HEK293 (cell line): ENCODE data around the gene BBOF1.

ENCODE experiments used
- BCL11A ChIP-seq: fragments of 450-650 bp; formaldehyde crosslinking; IDR thresholded peaks from 2 replicates; pipeline ENCODE4 v1.5.1; 2016; ENCODE audit warnings: low read depth, missing biosample characterization, missing genetic modification characterization
- GLI2 ChIP-seq: fragments of 450-650 bp; formaldehyde crosslinking; IDR thresholded peaks from 2 replicates; pipeline ENCODE4; 2017; ENCODE audit warnings: missing biosample characterization, missing genetic modification characterization, low read depth, borderline replicate concordance
- GLIS2 ChIP-seq: fragments of 450-650 bp; formaldehyde crosslinking; IDR thresholded peaks from 2 replicates; pipeline ENCODE4 v1.5.1; 2016; ENCODE audit warnings: missing biosample characterization, missing genetic modification characterization
- HOXA7 ChIP-seq: sonication (generic); formaldehyde crosslinking; IDR thresholded peaks from 2 replicates; pipeline ENCODE4 v1.8.1; 2022; ENCODE audit warnings: missing genetic modification reagents, borderline replicate concordance
- MZF1 ChIP-seq: fragments of 450-650 bp; formaldehyde crosslinking; IDR thresholded peaks from 2 replicates; pipeline ENCODE4 v1.5.1; 2017; ENCODE audit warnings: missing biosample characterization, missing genetic modification characterization, borderline replicate concordance
- OVOL3 ChIP-seq: fragments of 450-650 bp; formaldehyde crosslinking; IDR thresholded peaks from 2 replicates; pipeline ENCODE4 v1.5.1; 2016; ENCODE audit warnings: missing biosample characterization, missing genetic modification characterization
- SETDB1 ChIP-seq: IDR thresholded peaks from one replicate; pipeline ENCODE4 v1.6.1; 2017; ENCODE audit warnings: mild to moderate bottlenecking, low read length, moderate library complexity, mixed read lengths; ENCODE audit not compliant: insufficient read length
- TSHZ1 ChIP-seq: fragments of 450-650 bp; formaldehyde crosslinking; IDR thresholded peaks from 2 replicates; pipeline ENCODE4 v1.5.1; 2016; ENCODE audit warnings: missing biosample characterization, missing genetic modification characterization, borderline replicate concordance
- WT1 ChIP-seq: fragments of 450-650 bp; formaldehyde crosslinking; IDR thresholded peaks from 2 replicates; pipeline ENCODE4 v1.5.1; 2016; ENCODE audit warnings: missing biosample characterization, missing genetic modification characterization
- ZBTB20 ChIP-seq: fragments of 450-650 bp; formaldehyde crosslinking; IDR thresholded peaks from 2 replicates; pipeline ENCODE4 v1.5.1; 2016; ENCODE audit warnings: missing biosample characterization, missing genetic modification characterization
- ZBTB48 ChIP-seq: fragments of 450-650 bp; formaldehyde crosslinking; IDR thresholded peaks from 2 replicates; pipeline ENCODE4 v1.5.1; 2016; ENCODE audit warnings: missing biosample characterization, missing genetic modification characterization
- ZBTB7A ChIP-seq: fragments of 450-650 bp; formaldehyde crosslinking; IDR thresholded peaks from 2 replicates; pipeline ENCODE4 v1.5.1; 2016; ENCODE audit warnings: low read depth, missing biosample characterization, missing genetic modification characterization
- ZIC2 ChIP-seq: fragments of 450-650 bp; formaldehyde crosslinking; IDR thresholded peaks from 2 replicates; pipeline ENCODE4 v1.5.1; 2016; ENCODE audit warnings: missing biosample characterization, missing genetic modification characterization
- ZNF146 ChIP-seq: fragments of 450-650 bp; formaldehyde crosslinking; IDR thresholded peaks from 2 replicates; pipeline ENCODE4 v1.5.1; 2016; ENCODE audit warnings: missing biosample characterization, missing genetic modification characterization
- ZNF19 ChIP-seq: fragments of 450-650 bp; formaldehyde crosslinking; IDR thresholded peaks from 2 replicates; pipeline ENCODE4; 2016; ENCODE audit warnings: missing biosample characterization, missing genetic modification characterization, low read depth
- ZNF266 ChIP-seq: fragments of 450-650 bp; formaldehyde crosslinking; IDR thresholded peaks from 2 replicates; pipeline ENCODE4 v1.5.1; 2016; ENCODE audit warnings: missing biosample characterization, missing genetic modification characterization, low read depth
- ZNF341 ChIP-seq: fragments of 450-650 bp; formaldehyde crosslinking; IDR thresholded peaks from 2 replicates; pipeline ENCODE4; 2016; ENCODE audit warnings: low read depth, missing biosample characterization, missing genetic modification characterization
- ZNF366 ChIP-seq: fragments of 450-650 bp; formaldehyde crosslinking; conservative IDR thresholded peaks from 2 replicates; pipeline ENCODE4 v1.5.1; 2016; ENCODE audit warnings: missing biosample characterization, missing genetic modification characterization
- ZNF416 ChIP-seq: fragments of 450-650 bp; formaldehyde crosslinking; IDR thresholded peaks from 2 replicates; pipeline ENCODE4 v1.5.1; 2016; ENCODE audit warnings: missing biosample characterization, missing genetic modification characterization
- ZNF433 ChIP-seq: fragments of 450-650 bp; formaldehyde crosslinking; IDR thresholded peaks from 2 replicates; pipeline ENCODE4 v1.5.1; 2016; ENCODE audit warnings: missing biosample characterization, missing genetic modification characterization, low read depth
- ZNF544 ChIP-seq: fragments of 450-650 bp; formaldehyde crosslinking; IDR thresholded peaks from 2 replicates; pipeline ENCODE4 v1.5.0; 2017; ENCODE audit warnings: missing biosample characterization, missing genetic modification characterization
- ZNF560 ChIP-seq: fragments of 450-650 bp; formaldehyde crosslinking; IDR thresholded peaks from 2 replicates; pipeline ENCODE4 v1.5.1; 2017; ENCODE audit warnings: missing biosample characterization, missing genetic modification characterization, borderline replicate concordance
- ZNF623 ChIP-seq: fragments of 450-650 bp; formaldehyde crosslinking; IDR thresholded peaks from 2 replicates; pipeline ENCODE4 v1.5.1; 2016; ENCODE audit warnings: missing biosample characterization, missing genetic modification characterization
- ZNF664 ChIP-seq: fragments of 450-650 bp; formaldehyde crosslinking; IDR thresholded peaks from 2 replicates; pipeline ENCODE4 v1.5.1; 2016; ENCODE audit warnings: missing biosample characterization, missing genetic modification characterization
- ZNF777 ChIP-seq: fragments of 450-650 bp; formaldehyde crosslinking; IDR thresholded peaks from 2 replicates; pipeline ENCODE4 v1.5.1; 2017; ENCODE audit warnings: missing biosample characterization, missing genetic modification characterization, borderline replicate concordance
- ZNF792 ChIP-seq: fragments of 450-650 bp; formaldehyde crosslinking; IDR thresholded peaks from 2 replicates; pipeline ENCODE4 v1.5.1; 2016; ENCODE audit warnings: missing biosample characterization, missing genetic modification characterization
- ZNF843 ChIP-seq: fragments of 450-650 bp; formaldehyde crosslinking; IDR thresholded peaks from 2 replicates; pipeline ENCODE4 v1.5.1; 2016; ENCODE audit warnings: missing biosample characterization, missing genetic modification characterization
- ZSCAN4 ChIP-seq: fragments of 450-650 bp; formaldehyde crosslinking; IDR thresholded peaks from 2 replicates; pipeline ENCODE4 v1.5.1; 2017; ENCODE audit warnings: missing biosample characterization, missing genetic modification characterization
- TF ChIP-seq, protein P1 (sequence below): fragments of 450-650 bp; formaldehyde crosslinking; IDR thresholded peaks from 2 replicates; pipeline ENCODE4 v1.5.1; 2016; ENCODE audit warnings: missing biosample characterization, missing genetic modification characterization, low read depth
- TF ChIP-seq, protein P2 (sequence below): fragments of 450-650 bp; formaldehyde crosslinking; IDR thresholded peaks from 2 replicates; pipeline ENCODE4 v1.5.1; 2017; ENCODE audit warnings: missing biosample characterization, missing genetic modification characterization
- TF ChIP-seq, protein P3 (sequence below): fragments of 450-650 bp; formaldehyde crosslinking; IDR thresholded peaks from 2 replicates; pipeline ENCODE4 v1.5.1; 2016; ENCODE audit warnings: missing biosample characterization, missing genetic modification characterization

Gene BBOF1

GRCh38 chr14:74084277-74085046, 65.3 kb downstream of the BBOF1 start, which contains the start of the genes ALDH6A1 and LIN52 (continued):
- TF ChIP-seq ZIC2 (tag by site-specific recombination) (no peak), ZNF544 (no peak), OVOL3 (no peak), WT1 (no peak), ZNF146 (tag by site-specific recombination) (no peak), MZF1 (tag by site-specific recombination) (no peak), HOXA7 (CRISPR knock-in tag) (no peak), GLIS2 (peak; percentile 71; the same call in 1 of the 2 replicates), ZNF792 (tag by site-specific recombination) (no peak), ZNF341 (tag by site-specific recombination) (no peak), ZNF266 (tag by site-specific recombination) (no peak), ZNF623 (tag by site-specific recombination) (no peak), ZBTB7A (tag by site-specific recombination) (no peak), TSHZ1 (no peak), ZNF560 (tag by site-specific recombination) (no peak), ZBTB48 (tag by site-specific recombination) (peak; percentile 59; the same call in 1 of the 2 replicates), ZNF19 (tag by site-specific recombination) (no peak), SETDB1 (no peak), ZNF433 (tag by site-specific recombination) (no peak), ZNF366 (no peak), GLI2 (tag by site-specific recombination) (no peak), ZBTB20 (tag by site-specific recombination) (no peak; the same call in 1 of the 2 replicates), ZNF416 (tag by site-specific recombination) (no peak), BCL11A (tag by site-specific recombination) (no peak), ZNF777 (tag by site-specific recombination) (no peak), ZSCAN4 (tag by site-specific recombination) (no peak), ZNF664 (tag by site-specific recombination) (no peak), ZNF843 (tag by site-specific recombination) (no peak)
- TF ChIP-seq, protein P1, sequence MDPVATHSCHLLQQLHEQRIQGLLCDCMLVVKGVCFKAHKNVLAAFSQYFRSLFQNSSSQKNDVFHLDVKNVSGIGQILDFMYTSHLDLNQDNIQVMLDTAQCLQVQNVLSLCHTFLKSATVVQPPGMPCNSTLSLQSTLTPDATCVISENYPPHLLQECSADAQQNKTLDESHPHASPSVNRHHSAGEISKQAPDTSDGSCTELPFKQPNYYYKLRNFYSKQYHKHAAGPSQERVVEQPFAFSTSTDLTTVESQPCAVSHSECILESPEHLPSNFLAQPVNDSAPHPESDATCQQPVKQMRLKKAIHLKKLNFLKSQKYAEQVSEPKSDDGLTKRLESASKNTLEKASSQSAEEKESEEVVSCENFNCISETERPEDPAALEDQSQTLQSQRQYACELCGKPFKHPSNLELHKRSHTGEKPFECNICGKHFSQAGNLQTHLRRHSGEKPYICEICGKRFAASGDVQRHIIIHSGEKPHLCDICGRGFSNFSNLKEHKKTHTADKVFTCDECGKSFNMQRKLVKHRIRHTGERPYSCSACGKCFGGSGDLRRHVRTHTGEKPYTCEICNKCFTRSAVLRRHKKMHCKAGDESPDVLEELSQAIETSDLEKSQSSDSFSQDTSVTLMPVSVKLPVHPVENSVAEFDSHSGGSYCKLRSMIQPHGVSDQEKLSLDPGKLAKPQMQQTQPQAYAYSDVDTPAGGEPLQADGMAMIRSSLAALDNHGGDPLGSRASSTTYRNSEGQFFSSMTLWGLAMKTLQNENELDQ (tag by site-specific recombination) = no peak
- TF ChIP-seq, protein P2, sequence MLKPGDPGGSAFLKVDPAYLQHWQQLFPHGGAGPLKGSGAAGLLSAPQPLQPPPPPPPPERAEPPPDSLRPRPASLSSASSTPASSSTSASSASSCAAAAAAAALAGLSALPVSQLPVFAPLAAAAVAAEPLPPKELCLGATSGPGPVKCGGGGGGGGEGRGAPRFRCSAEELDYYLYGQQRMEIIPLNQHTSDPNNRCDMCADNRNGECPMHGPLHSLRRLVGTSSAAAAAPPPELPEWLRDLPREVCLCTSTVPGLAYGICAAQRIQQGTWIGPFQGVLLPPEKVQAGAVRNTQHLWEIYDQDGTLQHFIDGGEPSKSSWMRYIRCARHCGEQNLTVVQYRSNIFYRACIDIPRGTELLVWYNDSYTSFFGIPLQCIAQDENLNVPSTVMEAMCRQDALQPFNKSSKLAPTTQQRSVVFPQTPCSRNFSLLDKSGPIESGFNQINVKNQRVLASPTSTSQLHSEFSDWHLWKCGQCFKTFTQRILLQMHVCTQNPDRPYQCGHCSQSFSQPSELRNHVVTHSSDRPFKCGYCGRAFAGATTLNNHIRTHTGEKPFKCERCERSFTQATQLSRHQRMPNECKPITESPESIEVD = no peak
- TF ChIP-seq, protein P3, sequence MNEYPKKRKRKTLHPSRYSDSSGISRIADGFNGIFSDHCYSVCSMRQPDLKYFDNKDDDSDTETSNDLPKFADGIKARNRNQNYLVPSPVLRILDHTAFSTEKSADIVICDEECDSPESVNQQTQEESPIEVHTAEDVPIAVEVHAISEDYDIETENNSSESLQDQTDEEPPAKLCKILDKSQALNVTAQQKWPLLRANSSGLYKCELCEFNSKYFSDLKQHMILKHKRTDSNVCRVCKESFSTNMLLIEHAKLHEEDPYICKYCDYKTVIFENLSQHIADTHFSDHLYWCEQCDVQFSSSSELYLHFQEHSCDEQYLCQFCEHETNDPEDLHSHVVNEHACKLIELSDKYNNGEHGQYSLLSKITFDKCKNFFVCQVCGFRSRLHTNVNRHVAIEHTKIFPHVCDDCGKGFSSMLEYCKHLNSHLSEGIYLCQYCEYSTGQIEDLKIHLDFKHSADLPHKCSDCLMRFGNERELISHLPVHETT (tag by site-specific recombination) = 0 out of 2 replicates have a peak, but pooled peaks have one; percentile 48
